ENCODE results near the gene DKK3.

Gene DKK3

DNA sequence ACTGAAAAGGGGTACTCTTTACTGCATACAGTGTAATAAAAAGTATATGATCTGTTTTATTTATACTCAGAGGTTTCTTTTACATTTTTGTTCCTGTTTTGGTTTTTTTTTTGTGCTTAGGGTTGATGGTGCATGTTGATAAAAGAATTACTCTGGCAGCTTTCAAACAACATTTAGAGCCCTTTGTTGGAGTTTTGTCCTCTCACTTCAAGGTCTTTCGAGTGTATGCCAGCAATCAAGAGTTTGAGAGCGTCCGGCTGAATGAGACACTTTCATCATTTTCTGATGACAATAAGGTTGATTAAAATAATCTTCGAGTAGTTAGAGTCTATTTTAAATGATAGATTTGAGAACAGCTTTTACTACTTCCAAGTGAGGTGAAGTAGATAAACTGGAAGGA is 60.6 kb downstream of the DKK3 start:
- Histone ChIP-seq H3K36me3 (ENCODE audit: insufficient read depth, low read length) (peaks cover 28% of the 10 kb centered on the region), H3K27ac (no peak overlapping the region), H3K9ac (ENCODE audit: insufficient read length) (no peak overlapping the region), H3K9me3 (ENCODE audit: low read depth, low read length) (no peaks in the 10 kb centered on the region), H3K4me3 (no peak overlapping the region)
- no peak for DNase-seq (ENCODE audit: low read depth, low spot score)
- TF ChIP-seq FOXP2 (optimal IDR thresholded peaks at IDR 0.05; ENCODE audit: control extremely low read depth, extremely low read length, insufficient read depth) (no peak), POLR2AphosphoS5 (IDR thresholded peaks at IDR 0.05; ENCODE audit: borderline replicate concordance, low read depth, low read length) (no peak), EZH2 (IDR thresholded peaks at IDR 0.05) (no peak)

- DNase-seq (ENCODE audit: low read depth, low spot score) = no peak
- H3K36me3 ChIP-seq (ENCODE audit: insufficient read depth, low read length) = peaks cover 34% of the 10 kb centered on the region
Observed at GRCh38 chr11:11946878-11947277, 61.5 kb downstream of the DKK3 start.

GRCh38 chr11:11946180-11946579 is 62.2 kb downstream of the DKK3 start:
- DNase-seq (ENCODE audit: low read depth, low spot score) = no peak
- Histone ChIP-seq H3K4me3 (no peak overlapping the region), H3K9ac (ENCODE audit: insufficient read length) (no peak overlapping the region), H3K36me3 (ENCODE audit: insufficient read depth, low read length) (peaks cover 32% of the 10 kb centered on the region), H3K9me3 (ENCODE audit: low read depth, low read length) (no peaks in the 10 kb centered on the region), H3K27ac (no peak overlapping the region)
- TF ChIP-seq POLR2AphosphoS5 (IDR thresholded peaks at IDR 0.05; ENCODE audit: borderline replicate concordance, low read depth, low read length) (no peak), FOXP2 (optimal IDR thresholded peaks at IDR 0.05; ENCODE audit: control extremely low read depth, extremely low read length, insufficient read depth) (no peak), EZH2 (IDR thresholded peaks at IDR 0.05) (no peak)

More at GRCh38 chr11:11946878-11947277, 61.5 kb downstream of the DKK3 start:
- TF ChIP-seq EZH2 (IDR thresholded peaks at IDR 0.05) (no peak), FOXP2 (optimal IDR thresholded peaks at IDR 0.05; ENCODE audit: control extremely low read depth, extremely low read length, insufficient read depth) (no peak), POLR2AphosphoS5 (IDR thresholded peaks at IDR 0.05; ENCODE audit: borderline replicate concordance, low read depth, low read length) (no peak)
- H3K9me3 ChIP-seq (ENCODE audit: low read depth, low read length) = no peaks in the 10 kb centered on the region
- no peak overlapping the region for H3K9ac ChIP-seq (ENCODE audit: insufficient read length)
- H3K4me3 ChIP-seq = no peak overlapping the region
- no peak overlapping the region for H3K27ac ChIP-seq

- Histone ChIP-seq H3K9me3 (ENCODE audit: low read depth, low read length) (no peaks in the 10 kb centered on the region), H3K9ac (ENCODE audit: insufficient read length) (no peak overlapping the region), H3K4me3 (no peak overlapping the region), H3K27ac (no peak overlapping the region), H3K36me3 (ENCODE audit: insufficient read depth, low read length) (peaks cover 28% of the 10 kb centered on the region)
- DNase-seq (ENCODE audit: low read depth, low spot score) = no peak
- TF ChIP-seq EZH2 (IDR thresholded peaks at IDR 0.05) (no peak), POLR2AphosphoS5 (IDR thresholded peaks at IDR 0.05; ENCODE audit: borderline replicate concordance, low read depth, low read length) (no peak), FOXP2 (optimal IDR thresholded peaks at IDR 0.05; ENCODE audit: control extremely low read depth, extremely low read length, insufficient read depth) (no peak)
Observed at GRCh38 chr11:11944444-11944843, 64.0 kb downstream of the DKK3 start.

DNA sequence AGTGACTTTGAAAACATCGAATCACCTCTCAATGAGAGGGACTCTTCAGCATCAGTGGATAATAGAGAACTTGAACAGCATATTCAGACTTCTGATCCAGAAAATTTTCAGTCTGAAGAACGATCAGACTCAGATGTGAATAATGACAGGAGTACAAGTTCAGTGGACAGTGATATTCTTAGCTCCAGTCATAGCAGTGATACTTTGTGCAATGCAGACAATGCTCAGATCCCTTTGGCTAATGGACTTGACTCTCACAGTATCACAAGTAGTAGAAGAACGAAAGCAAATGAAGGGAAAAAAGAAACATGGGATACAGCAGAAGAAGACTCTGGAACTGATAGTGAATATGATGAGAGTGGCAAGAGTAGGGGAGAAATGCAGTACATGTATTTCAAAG is 65.8 kb downstream of the DKK3 start:
- peaks cover 39% of the 10 kb centered on the region for H3K36me3 ChIP-seq (ENCODE audit: insufficient read depth, low read length)
- H3K9ac ChIP-seq (ENCODE audit: insufficient read length) = no peak overlapping the region
- no peak overlapping the region for H3K27ac ChIP-seq
- no peak for TF ChIP-seq EZH2 (IDR thresholded peaks at IDR 0.05)
- TF ChIP-seq FOXP2 (optimal IDR thresholded peaks at IDR 0.05; ENCODE audit: control extremely low read depth, extremely low read length, insufficient read depth) = no peak
- no peak for TF ChIP-seq POLR2AphosphoS5 (IDR thresholded peaks at IDR 0.05; ENCODE audit: borderline replicate concordance, low read depth, low read length)
- no peak overlapping the region for H3K4me3 ChIP-seq
- no peak for DNase-seq (ENCODE audit: low read depth, low spot score)
- no peaks in the 10 kb centered on the region for H3K9me3 ChIP-seq (ENCODE audit: low read depth, low read length)

GRCh38 chr11:11940551-11940950 is 67.9 kb downstream of the DKK3 start:
- no peak overlapping the region for H3K27ac ChIP-seq
- no peak overlapping the region for H3K4me3 ChIP-seq
- TF ChIP-seq FOXP2 (optimal IDR thresholded peaks at IDR 0.05; ENCODE audit: control extremely low read depth, extremely low read length, insufficient read depth) (no peak), EZH2 (IDR thresholded peaks at IDR 0.05) (no peak), POLR2AphosphoS5 (IDR thresholded peaks at IDR 0.05; ENCODE audit: borderline replicate concordance, low read depth, low read length) (no peak)
- no peaks in the 10 kb centered on the region for H3K9me3 ChIP-seq (ENCODE audit: low read depth, low read length)
- H3K36me3 ChIP-seq (ENCODE audit: insufficient read depth, low read length) = peaks cover 45% of the 10 kb centered on the region
- no peak for DNase-seq (ENCODE audit: low read depth, low spot score)
- H3K9ac ChIP-seq (ENCODE audit: insufficient read length) = no peak overlapping the region

- H3K9me3 ChIP-seq (ENCODE audit: low read depth, low read length) = no peaks in the 10 kb centered on the region
- peak overlapping the region; percentile 65; the same call in 1 of the 2 replicates for H3K27ac ChIP-seq
- H3K9ac ChIP-seq (ENCODE audit: insufficient read length) = no peak overlapping the region
- no peak for DNase-seq (ENCODE audit: low read depth, low spot score)
- H3K36me3 ChIP-seq (ENCODE audit: insufficient read depth, low read length) = peaks cover 58% of the 10 kb centered on the region
- no peak overlapping the region for H3K4me3 ChIP-seq
- TF ChIP-seq POLR2AphosphoS5 (IDR thresholded peaks at IDR 0.05; ENCODE audit: borderline replicate concordance, low read depth, low read length) = no peak
- TF ChIP-seq FOXP2 (optimal IDR thresholded peaks at IDR 0.05; ENCODE audit: control extremely low read depth, extremely low read length, insufficient read depth) = no peak
- TF ChIP-seq EZH2 (IDR thresholded peaks at IDR 0.05) = no peak
Observed at GRCh38 chr11:11937957-11938356, 70.5 kb downstream of the DKK3 start.

GRCh38 chr11:11937433-11937832 is 71.0 kb downstream of the DKK3 start:
- TF ChIP-seq POLR2AphosphoS5 (IDR thresholded peaks at IDR 0.05; ENCODE audit: borderline replicate concordance, low read depth, low read length) = no peak
- TF ChIP-seq FOXP2 (optimal IDR thresholded peaks at IDR 0.05; ENCODE audit: control extremely low read depth, extremely low read length, insufficient read depth) = no peak
- no peak for TF ChIP-seq EZH2 (IDR thresholded peaks at IDR 0.05)
- Histone ChIP-seq H3K27ac (peak overlapping the region; percentile 65; the same call in 1 of the 2 replicates), H3K9ac (ENCODE audit: insufficient read length) (no peak overlapping the region), H3K36me3 (ENCODE audit: insufficient read depth, low read length) (peaks cover 56% of the 10 kb centered on the region), H3K4me3 (no peak overlapping the region), H3K9me3 (ENCODE audit: low read depth, low read length) (no peaks in the 10 kb centered on the region)
- no peak for DNase-seq (ENCODE audit: low read depth, low spot score)

DNA sequence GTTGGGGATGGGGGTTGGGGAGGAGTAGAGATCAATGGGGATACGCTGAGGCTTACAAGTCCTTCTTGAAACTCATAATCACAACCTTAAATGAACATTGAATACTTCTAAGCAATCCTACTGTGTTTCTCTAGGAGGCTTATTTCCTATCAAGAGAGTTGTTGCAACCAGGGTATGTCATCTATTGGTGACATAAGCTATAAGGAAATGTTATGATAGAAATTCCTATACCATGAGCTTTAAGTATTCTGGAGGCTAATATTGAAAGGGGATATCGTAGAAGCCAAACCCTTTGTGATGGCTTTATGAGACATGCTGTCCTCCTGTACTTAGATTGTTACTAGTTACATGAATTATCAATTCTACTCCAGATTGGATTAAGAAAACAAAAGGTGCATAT is 72.9 kb downstream of the DKK3 start:
- no peak overlapping the region for H3K9ac ChIP-seq (ENCODE audit: insufficient read length)
- H3K36me3 ChIP-seq (ENCODE audit: insufficient read depth, low read length) = peaks cover 54% of the 10 kb centered on the region
- H3K27ac ChIP-seq = no peak overlapping the region
- TF ChIP-seq FOXP2 (optimal IDR thresholded peaks at IDR 0.05; ENCODE audit: control extremely low read depth, extremely low read length, insufficient read depth) = no peak
- TF ChIP-seq POLR2AphosphoS5 (IDR thresholded peaks at IDR 0.05; ENCODE audit: borderline replicate concordance, low read depth, low read length) = no peak
- no peak for TF ChIP-seq EZH2 (IDR thresholded peaks at IDR 0.05)
- H3K4me3 ChIP-seq = no peak overlapping the region
- no peak for DNase-seq (ENCODE audit: low read depth, low spot score)
- no peaks in the 10 kb centered on the region for H3K9me3 ChIP-seq (ENCODE audit: low read depth, low read length)

Data from SK-N-MC (cell line).